Endothelial cell of umbilical vein (primary cell): ENCODE data around the gene RAB20.

Source experiments
- EZH2 ChIP-seq: IDR thresholded peaks from 2 replicates; pipeline ENCODE4 v1.6.1; 2012; ENCODE audit warnings: borderline replicate concordance, low read depth, mild to moderate bottlenecking, moderate library complexity, low read length, inconsistent platforms; ENCODE audit not compliant: severe bottlenecking
- FOS ChIP-seq: IDR thresholded peaks from 2 replicates; pipeline ENCODE4 v1.6.1; 2011; ENCODE audit warnings: mild to moderate bottlenecking, low read length, moderate library complexity, borderline replicate concordance; ENCODE audit not compliant: insufficient read depth
- GATA2 ChIP-seq: IDR thresholded peaks from 2 replicates; pipeline ENCODE4 v1.7.0; 2011; ENCODE audit warnings: low read depth, mild to moderate bottlenecking, moderate library complexity, mixed read lengths, low read length; ENCODE audit not compliant: insufficient read length, insufficient read depth
- JUN ChIP-seq: IDR thresholded peaks from 2 replicates; pipeline ENCODE4 v1.6.1; 2011; ENCODE audit warnings: borderline replicate concordance, low read depth; ENCODE audit not compliant: insufficient read length, insufficient read depth
- MYC ChIP-seq: IDR thresholded peaks from one replicate; pipeline ENCODE4 v1.6.1; 2011; ENCODE audit warnings: mild to moderate bottlenecking, low read depth, low read length
- POLR2A ChIP-seq: IDR thresholded peaks from 2 replicates; pipeline ENCODE4 v1.6.1; 2012; ENCODE audit warnings: low read depth, mild to moderate bottlenecking, control low read depth, low read length
- POLR2AphosphoS5 ChIP-seq: IDR thresholded peaks from 2 replicates; pipeline ENCODE4 v1.6.1; 2012; ENCODE audit warnings: low read depth, mild to moderate bottlenecking, control low read depth, low read length, moderate library complexity; ENCODE audit not compliant: insufficient read depth
- TF ChIP-seq, protein P1 (sequence below), 2 donors: IDR thresholded peaks; 1 replicate in 1 of 2; 2 replicates in 1 of 2; pipeline ENCODE4 v1.5.1; 2011; ENCODE audit warnings: low read length in 2 of 2, mild to moderate bottlenecking in 2 of 2, moderate library complexity in 2 of 2, control low read depth in 1 of 2, inconsistent platforms in 1 of 2, low read depth in 1 of 2; ENCODE audit not compliant: insufficient read depth in 1 of 2; ENCODE audit errors: extremely low read depth in 1 of 2
- TF ChIP-seq, protein P2 (sequence below): IDR thresholded peaks from 2 replicates; pipeline ENCODE4 v1.6.1; 2011; ENCODE audit not compliant: insufficient read depth, insufficient read length

DNA sequence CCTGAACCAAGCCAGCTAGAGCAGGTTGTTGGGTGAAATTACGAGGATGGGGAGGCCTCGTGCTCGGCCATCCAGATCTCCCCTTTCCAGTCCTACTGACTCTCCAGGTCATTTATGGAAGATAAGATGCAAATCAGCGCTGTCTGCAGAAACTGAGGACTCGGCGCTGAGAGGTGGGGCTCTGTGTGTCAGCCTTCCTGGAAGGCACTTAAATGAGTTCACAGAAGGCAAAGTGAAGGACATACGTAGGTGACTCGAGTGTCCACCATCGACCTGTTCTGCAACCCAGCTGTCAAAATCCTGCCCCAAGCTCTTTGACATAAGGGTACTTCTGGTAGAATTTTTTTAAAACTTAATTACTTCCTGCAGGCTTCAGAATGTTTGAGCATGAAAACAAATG is 86.4 kb downstream of the RAB20 start:
- TF ChIP-seq, protein P1, sequence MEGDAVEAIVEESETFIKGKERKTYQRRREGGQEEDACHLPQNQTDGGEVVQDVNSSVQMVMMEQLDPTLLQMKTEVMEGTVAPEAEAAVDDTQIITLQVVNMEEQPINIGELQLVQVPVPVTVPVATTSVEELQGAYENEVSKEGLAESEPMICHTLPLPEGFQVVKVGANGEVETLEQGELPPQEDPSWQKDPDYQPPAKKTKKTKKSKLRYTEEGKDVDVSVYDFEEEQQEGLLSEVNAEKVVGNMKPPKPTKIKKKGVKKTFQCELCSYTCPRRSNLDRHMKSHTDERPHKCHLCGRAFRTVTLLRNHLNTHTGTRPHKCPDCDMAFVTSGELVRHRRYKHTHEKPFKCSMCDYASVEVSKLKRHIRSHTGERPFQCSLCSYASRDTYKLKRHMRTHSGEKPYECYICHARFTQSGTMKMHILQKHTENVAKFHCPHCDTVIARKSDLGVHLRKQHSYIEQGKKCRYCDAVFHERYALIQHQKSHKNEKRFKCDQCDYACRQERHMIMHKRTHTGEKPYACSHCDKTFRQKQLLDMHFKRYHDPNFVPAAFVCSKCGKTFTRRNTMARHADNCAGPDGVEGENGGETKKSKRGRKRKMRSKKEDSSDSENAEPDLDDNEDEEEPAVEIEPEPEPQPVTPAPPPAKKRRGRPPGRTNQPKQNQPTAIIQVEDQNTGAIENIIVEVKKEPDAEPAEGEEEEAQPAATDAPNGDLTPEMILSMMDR (IDR thresholded peaks at IDR 0.05; ENCODE audit: extremely low read depth in 1 of 2, insufficient read depth in 1 of 2, low read depth in 1 of 2, low read length in 2 of 2), result no peak
- TF ChIP-seq EZH2 (no peak), POLR2A (no peak), JUN (no peak), MYC (no peak), POLR2AphosphoS5 (no peak), FOS (no peak), GATA2 (no peak)
- TF ChIP-seq, protein P2, sequence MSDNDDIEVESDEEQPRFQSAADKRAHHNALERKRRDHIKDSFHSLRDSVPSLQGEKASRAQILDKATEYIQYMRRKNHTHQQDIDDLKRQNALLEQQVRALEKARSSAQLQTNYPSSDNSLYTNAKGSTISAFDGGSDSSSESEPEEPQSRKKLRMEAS, result no peak
